Lower leg skin (tissue), 4 donors: Measurements from ENCODE around the gene TMED10. TPM values are rescaled to one million over a fixed set of nuclear protein-coding genes. Genes with fewer than 3 reads are reported as not detected.

Source experiments
- DNase-seq, 2 donors: peaks; one replicate each; pipeline ENCODE4 v3.0.0-alpha.2; 2019; ENCODE audit warnings: low spot score in 2 of 2
- H3K4me3 ChIP-seq: fragments of 200-600 bp; sonication (generic); 2 replicates; pipeline ENCODE4 v1.5.1; 2017; ENCODE audit warnings: mild to moderate bottlenecking, low read depth; ENCODE audit not compliant: poor library complexity, severe bottlenecking
- CTCF ChIP-seq, 3 donors: fragments of 450-650 bp; IDR thresholded peaks; one replicate each; pipeline ENCODE4 v1.5.1; 2016; ENCODE audit warnings: antibody characterized with exemption in 3 of 3, mild to moderate bottlenecking in 3 of 3, moderate library complexity in 2 of 3
- POLR2A ChIP-seq, 2 donors: fragments of 450-650 bp; IDR thresholded peaks; one replicate each; pipeline ENCODE4 v1.6.1; 2016 to 2017; ENCODE audit warnings: antibody characterized with exemption in 2 of 2, mild to moderate bottlenecking in 1 of 2, moderate library complexity in 1 of 2
- WGBS, 2 donors: methylation state at CpG; one replicate each; pipeline ENCODE4 v1.1.5; 2018; 5-methylcytosine and 5-hydroxymethylcytosine counted together
- intact Hi-C: fragments of 100-400 bp; cut with DNase I; formaldehyde crosslinking; loops from one replicate; pipeline ENCODE4 v1.15.0; 2023; ENCODE audit warnings: low total_unique reads
- total RNA-seq, 4 donors: library from RNA; depleted of rRNA; stranded (reverse); fragments of >200 nt; gene quantifications; one replicate each; pipeline ENCODE4 v1.1.0, GENCODE V29; 2016

TMED10 gene
- 100 to 1,000 TPM; 144 to 208 (median 184) TPM for total RNA-seq

- peak; percentile 88 to 99 for DNase-seq
- peak in 1 of 2 donors; percentile 48 for TF ChIP-seq POLR2A (IDR thresholded peaks at IDR 0.05)
- TF ChIP-seq CTCF (IDR thresholded peaks at IDR 0.05), result no peak
- intact Hi-C loops, result no loop called here
- 0 to 1% methylated on average over 38 to 49 of the region's 49 CpGs for WGBS, 2 donors
- peak within 1 kb of the TSS; percentile 64 for H3K4me3 ChIP-seq
Observed at GRCh38 chr14:75176142-75176820, at the start of gene TMED10. TSS of gene TMED10 (minus strand) at chr14:75176612. CDS start at chr14:75176579, 33 bp downstream.

DNA sequence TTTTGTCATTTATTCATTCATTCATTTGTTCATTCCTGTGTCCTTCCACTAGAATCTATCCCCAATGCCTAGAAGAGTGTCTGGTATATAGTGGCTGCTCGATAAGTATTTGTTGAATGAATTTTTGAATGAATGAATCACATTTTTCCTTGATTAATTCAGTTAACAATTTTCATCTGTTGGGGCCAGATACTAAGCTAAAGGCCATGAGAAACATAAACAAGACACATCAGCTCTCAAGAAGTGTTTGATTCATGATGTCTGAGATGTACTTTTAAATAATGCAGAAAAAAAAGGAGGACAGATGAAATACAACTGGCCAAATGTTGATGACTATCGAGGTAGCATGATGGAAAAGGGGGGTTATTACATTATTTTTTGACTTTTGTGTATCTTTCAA lies 48.1 kb upstream of the TMED10 start:
- DNase-seq, result no peak
- 80 to 85% methylated on average over 2 of the region's 2 CpGs for WGBS, 2 donors
- TF ChIP-seq CTCF (IDR thresholded peaks at IDR 0.05) (no peak), POLR2A (IDR thresholded peaks at IDR 0.05) (no peak)
- intact Hi-C loops, result no loop called here
- H3K4me3 ChIP-seq, result no peak overlapping the region

DNA sequence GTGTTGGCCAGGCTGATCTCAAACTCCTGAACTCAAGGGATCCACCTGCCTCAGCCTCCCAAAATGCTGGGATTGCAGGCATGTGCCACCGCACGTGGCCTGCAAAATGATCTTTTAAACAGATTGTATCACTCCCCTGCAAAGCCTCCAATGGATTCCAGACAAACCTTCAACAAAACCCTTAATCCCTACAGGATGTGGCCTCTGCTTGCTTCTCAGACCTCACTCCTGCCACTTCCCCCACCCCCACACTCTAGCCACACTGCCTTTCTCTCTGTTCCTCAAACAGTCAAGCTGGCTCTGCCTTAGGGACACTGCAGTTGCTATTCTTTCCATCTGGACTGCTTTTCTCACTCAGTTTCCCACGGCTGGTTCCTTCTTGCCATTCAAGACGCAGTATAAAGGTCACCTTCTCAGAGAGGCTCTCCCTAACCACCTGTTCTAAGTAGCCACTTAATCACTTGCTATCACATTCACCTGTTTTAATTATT lies 47.3 kb upstream of the TMED10 start:
- no peak overlapping the region for H3K4me3 ChIP-seq
- TF ChIP-seq POLR2A (IDR thresholded peaks at IDR 0.05), result no peak
- TF ChIP-seq CTCF (IDR thresholded peaks at IDR 0.05), result no peak
- intact Hi-C loops, result no loop called here
- WGBS, 2 donors, result 73 to 76% methylated on average over 4 of the region's 4 CpGs
- DNase-seq, result no peak

- no peak overlapping the region for H3K4me3 ChIP-seq
- TF ChIP-seq POLR2A (IDR thresholded peaks at IDR 0.05) (no peak), CTCF (IDR thresholded peaks at IDR 0.05) (no peak)
- intact Hi-C loops, result no loop called here
- 53 to 63% methylated on average over 12 of the region's 12 CpGs for WGBS, 2 donors
- no peak for DNase-seq
Observed at GRCh38 chr14:75222208-75222701, 45.8 kb upstream of the TMED10 start.

- no peak overlapping the region for H3K4me3 ChIP-seq
- DNase-seq, result no peak
- 61 to 62% methylated on average over 2 of the region's 2 CpGs for WGBS, 2 donors
- TF ChIP-seq CTCF (IDR thresholded peaks at IDR 0.05) (no peak), POLR2A (IDR thresholded peaks at IDR 0.05) (no peak)
- intact Hi-C loops, result no loop called here
Observed at GRCh38 chr14:75221797-75222196, 45.4 kb upstream of the TMED10 start.
